HuH-7.5 (cell line): ENCODE measurements around the gene FNDC8.
"Not testable (repeated sequence)": the region's sequence is repeated elsewhere in the genome, so short reads cannot be mapped to it uniquely, and the experiment has no call there.

Experiments used
- DNase-seq: peaks from one replicate; pipeline ENCODE4 v3.0.0; 2011; ENCODE audit warnings: low spot score

Gene FNDC8

GRCh38 chr17:35095741-35096140, 25.7 kb upstream of the FNDC8 start:
- no peak for DNase-seq

GRCh38 chr17:35097776-35098175, 23.6 kb upstream of the FNDC8 start:
- DNase-seq = no peak

GRCh38 chr17:35099908-35100307, 21.5 kb upstream of the FNDC8 start:
- no peak for DNase-seq

GRCh38 chr17:35101036-35101435, 20.4 kb upstream of the FNDC8 start:
- DNase-seq = no peak

GRCh38 chr17:35101725-35102124, 19.7 kb upstream of the FNDC8 start:
- DNase-seq = no peak

- no peak for DNase-seq
Measured at GRCh38 chr17:35103271-35103670, 18.1 kb upstream of the FNDC8 start.

GRCh38 chr17:35104844-35105450, 16.5 kb upstream of the FNDC8 start:
- DNase-seq = no peak

GRCh38 chr17:35110791-35111190, 10.6 kb upstream of the FNDC8 start:
- DNase-seq = not testable (repeated sequence)

- DNase-seq = no peak
Measured at GRCh38 chr17:35116845-35117244, 4.6 kb upstream of the FNDC8 start.

- peak; percentile 25 for DNase-seq
Measured at GRCh38 chr17:35117984-35118383, 3.4 kb upstream of the FNDC8 start.

GRCh38 chr17:35119370-35120165, 1.8 kb upstream of the FNDC8 start, which contains the start of gene RAD51D:
Gene RAD51D, minus strand, starts transcription at chr17:35119860. Its CDS starts 247 bp downstream, at chr17:35119613.
- DNase-seq = peak; percentile 90

- DNase-seq = no peak
Measured at GRCh38 chr17:35127751-35128514, 6.5 kb downstream of the FNDC8 start.

GRCh38 chr17:35129154-35129972, 7.9 kb downstream of the FNDC8 start:
- DNase-seq = no peak

- DNase-seq = no peak
Measured at GRCh38 chr17:35129973-35130351, 8.5 kb downstream of the FNDC8 start.

GRCh38 chr17:35130392-35130791, 9.0 kb downstream of the FNDC8 start:
- DNase-seq = no peak

- no peak for DNase-seq
Measured at GRCh38 chr17:35132099-35132498, 10.7 kb downstream of the FNDC8 start.

GRCh38 chr17:35132816-35133550, 11.6 kb downstream of the FNDC8 start:
- DNase-seq = no peak

- no peak for DNase-seq
Measured at GRCh38 chr17:35135322-35135721, 13.9 kb downstream of the FNDC8 start.

- DNase-seq = no peak
Measured at GRCh38 chr17:35138218-35138617, 16.8 kb downstream of the FNDC8 start.

GRCh38 chr17:35141681-35142466, 20.5 kb downstream of the FNDC8 start, which contains the start of gene NLE1:
Gene NLE1, minus strand, starts transcription at chr17:35142303. Its CDS starts 28 bp downstream, at chr17:35142275.
- peak; percentile 93 for DNase-seq
